ENCODE data around the gene BEAN1.

BEAN1 gene

GRCh38 chr16:66524601-66525164 is 97.6 kb downstream of the BEAN1 start:
- no peak for DNase-seq

GRCh38 chr16:66525396-66526180 is 98.5 kb downstream of the BEAN1 start:
- no peak for DNase-seq

GRCh38 chr16:66528294-66528693 is 101.2 kb downstream of the BEAN1 start:
- DNase-seq = no peak

GRCh38 chr16:66529475-66529874 is 102.4 kb downstream of the BEAN1 start:
- no peak for DNase-seq

Measured in NCI-H774 (cell line).